Suppressor macrophage (primary cell): ENCODE results near the gene MS4A14.
"Not testable (repeated sequence)": the region's sequence is repeated elsewhere in the genome, so short reads cannot be mapped to it uniquely, and the experiment has no call there.

Source experiments
- DNase-seq, 4 experiments: peaks; one replicate each; pipeline ENCODE4 v3.0.0-alpha.2; 2020 to 2022

Gene MS4A14

DNA sequence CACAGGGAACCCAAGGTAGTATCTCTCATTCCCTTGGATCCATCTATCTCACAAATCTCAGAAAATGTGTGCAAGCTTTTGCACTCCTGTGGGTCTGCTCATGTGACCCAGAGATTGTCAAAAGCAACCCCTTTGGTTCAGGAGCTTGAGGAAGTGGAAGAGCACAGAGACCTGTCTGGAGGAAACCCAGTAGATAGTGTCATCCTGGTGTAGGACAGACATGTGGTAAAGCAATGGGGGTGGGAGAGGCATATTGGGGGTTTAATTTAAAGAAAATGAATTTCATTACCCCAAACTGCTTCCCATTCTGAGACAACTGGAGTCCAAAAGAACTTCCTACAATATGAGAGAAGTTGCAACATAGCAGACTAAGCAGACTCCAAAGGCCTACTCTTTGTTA is 5.8 kb upstream of the MS4A14 start:
- peak; percentile 17 to 61 (median 46) for DNase-seq

DNA sequence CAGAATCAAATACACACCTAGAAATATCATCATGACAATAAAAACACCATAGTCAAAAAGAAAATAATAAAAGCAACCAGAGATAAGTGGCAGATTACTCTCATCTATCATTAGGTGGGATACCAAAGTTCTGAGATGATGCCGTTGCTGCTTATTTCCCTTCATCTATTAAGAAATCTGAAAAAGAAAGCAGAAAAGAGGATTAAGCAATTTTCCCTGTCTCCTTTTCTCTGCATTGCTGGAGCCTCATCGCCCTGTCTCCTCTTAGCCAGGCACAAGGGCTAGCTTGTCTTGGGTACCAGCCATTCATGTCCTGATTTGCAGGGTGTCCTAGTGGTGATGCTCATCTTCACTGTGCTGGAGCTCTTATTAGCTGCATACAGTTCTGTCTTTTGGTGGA is 3.9 kb upstream of the MS4A14 start:
- peak in 1 of 4 experiments; percentile 36 for DNase-seq

- peak in 2 of 4 experiments; percentile 43 for DNase-seq
Measured at GRCh38 chr11:60393016-60393415, 3.2 kb upstream of the MS4A14 start.

- DNase-seq: peak; percentile 30 to 57 (median 46)
Measured at GRCh38 chr11:60394666-60395380, 1.4 kb upstream of the MS4A14 start.

DNA sequence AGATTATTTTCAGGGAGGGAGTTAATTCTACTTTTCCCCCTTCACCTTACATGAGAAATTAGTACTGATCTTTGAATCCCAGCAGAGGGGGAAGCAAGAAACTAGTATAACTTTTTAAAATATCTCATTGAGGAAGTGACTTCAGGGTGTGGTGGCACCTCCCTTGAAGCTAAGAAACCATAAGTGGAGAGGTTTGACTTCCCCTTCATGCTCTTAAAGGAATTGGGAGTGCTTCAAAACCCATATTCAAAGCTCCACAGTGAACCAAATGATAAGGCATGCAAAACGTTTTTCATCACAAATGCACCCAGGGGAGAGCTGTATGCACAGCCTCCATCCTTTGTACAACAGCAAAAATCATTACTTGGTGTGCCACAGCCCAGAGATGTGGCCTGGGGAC is 540 bp downstream of the MS4A14 start:
- peak; percentile 62 to 85 (median 74) for DNase-seq

GRCh38 chr11:60420015-60420414 is 23.8 kb downstream of the MS4A14 start:
- DNase-seq: no peak

GRCh38 chr11:60422609-60423008 is 26.4 kb downstream of the MS4A14 start:
- DNase-seq: no peak

DNA sequence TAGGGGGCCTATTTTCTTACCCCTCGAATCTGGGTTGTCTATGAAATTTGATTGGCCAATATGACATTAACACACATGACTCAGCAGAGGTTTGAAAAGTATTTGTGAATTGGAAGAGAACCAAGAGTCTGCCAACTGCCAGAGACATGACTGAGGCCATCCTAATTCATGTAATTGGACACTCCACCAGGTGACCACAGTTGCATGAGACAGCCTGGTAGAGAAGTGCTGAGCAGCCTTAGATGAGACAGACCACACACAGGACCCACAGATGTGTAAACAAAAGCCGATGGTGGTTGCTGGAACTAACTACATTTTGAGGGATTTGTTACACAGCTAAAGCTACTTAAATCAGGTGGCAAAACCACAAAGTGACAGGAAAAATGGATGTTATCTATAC is 32.3 kb downstream of the MS4A14 start:
- DNase-seq: no peak

DNA sequence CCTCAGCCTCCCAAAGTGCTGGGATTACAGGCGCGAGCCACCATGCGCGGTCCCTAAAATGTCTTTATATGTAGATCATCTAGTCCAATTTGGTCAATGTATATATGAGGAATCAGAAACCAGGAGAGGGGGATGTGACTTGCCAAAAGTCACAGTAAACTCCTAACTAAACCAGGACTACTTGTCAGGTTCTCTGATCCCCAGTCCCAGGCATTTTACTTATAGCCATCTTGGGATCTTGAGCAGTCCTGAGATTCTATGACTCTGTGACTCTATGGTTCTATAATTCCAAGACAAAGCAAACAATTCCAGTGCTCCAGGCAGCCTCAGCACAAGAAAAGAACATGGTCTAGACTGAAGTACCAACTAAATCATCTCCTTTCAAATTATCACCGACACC is 33.0 kb downstream of the MS4A14 start, which contains the start of gene MS4A5:
Gene MS4A5, plus strand, starts transcription at position 301 of the 400 bp plus-strand sequence. CDS start 103 bp downstream, outside the sequence.
- no peak for DNase-seq

DNA sequence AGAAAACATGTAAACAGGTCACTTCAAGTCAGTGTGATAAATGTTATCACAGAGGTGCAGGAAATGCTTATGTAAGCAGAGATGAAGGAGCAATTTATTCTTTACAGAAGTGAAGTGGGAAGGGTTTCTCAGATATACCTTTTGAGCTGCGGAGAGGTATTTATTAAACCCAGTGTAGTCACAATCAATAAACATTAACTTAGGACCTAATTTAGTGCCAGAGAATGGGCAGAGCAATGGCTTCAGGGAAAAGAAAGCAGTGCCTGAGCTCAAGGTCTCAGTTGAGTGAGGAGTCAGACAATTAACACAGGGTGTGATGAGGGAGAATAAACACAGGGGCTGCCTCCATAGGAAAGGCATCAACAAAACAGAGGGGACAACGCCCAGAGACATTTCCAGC is 35.0 kb downstream of the MS4A14 start:
- no peak for DNase-seq

GRCh38 chr11:60433401-60433800 is 37.1 kb downstream of the MS4A14 start:
- peak in 1 of 4 experiments; percentile 3 for DNase-seq

DNA sequence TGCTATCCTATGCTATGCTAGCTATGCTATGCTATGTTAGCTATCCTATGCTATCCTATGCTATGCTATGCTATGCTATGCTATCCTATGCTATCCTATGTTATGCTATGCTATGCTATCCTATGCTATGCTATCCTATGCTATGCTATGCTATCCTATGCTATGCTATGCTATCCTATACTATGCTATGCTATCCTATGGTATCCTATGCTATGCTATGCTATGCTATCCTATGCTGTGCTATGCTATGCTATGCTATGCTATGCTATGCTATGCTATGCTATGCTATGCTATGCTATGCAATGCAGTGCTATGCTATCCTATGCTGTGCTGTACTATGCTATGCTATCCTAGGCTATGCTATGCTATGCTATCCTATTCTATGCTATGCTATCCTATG is 50.8 kb downstream of the MS4A14 start:
- no peak for DNase-seq

DNA sequence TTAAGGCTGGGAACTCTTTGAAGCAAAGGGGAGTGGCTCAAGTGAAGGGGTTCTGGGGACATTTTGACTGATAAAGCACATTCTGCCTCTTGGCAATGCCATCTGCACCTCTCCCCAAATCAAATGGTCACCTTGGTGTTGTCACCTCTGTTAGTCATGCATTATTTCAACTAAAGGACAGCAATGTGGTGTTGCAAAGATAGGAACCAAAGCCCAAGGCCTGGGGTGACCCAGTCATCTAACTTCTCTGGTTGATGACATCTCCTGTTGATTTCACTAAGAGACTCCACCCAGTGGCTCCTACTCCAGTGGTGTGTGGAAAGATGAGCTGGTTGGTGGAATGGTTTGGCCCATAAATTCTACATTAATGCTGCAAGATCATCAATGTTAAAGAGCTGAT is 51.6 kb downstream of the MS4A14 start:
- DNase-seq: peak; percentile 18 to 55 (median 40)

GRCh38 chr11:60451185-60451584 is 54.9 kb downstream of the MS4A14 start:
- DNase-seq: not testable (repeated sequence)

- no peak for DNase-seq
Measured at GRCh38 chr11:60454212-60454611, 58.0 kb downstream of the MS4A14 start.

GRCh38 chr11:60455531-60456042 is 59.3 kb downstream of the MS4A14 start, which contains the start of gene MS4A1:
MS4A1 (plus strand) TSS chr11:60455847; CDS start chr11:60462375, 6,528 bp downstream.
- no peak for DNase-seq

DNA sequence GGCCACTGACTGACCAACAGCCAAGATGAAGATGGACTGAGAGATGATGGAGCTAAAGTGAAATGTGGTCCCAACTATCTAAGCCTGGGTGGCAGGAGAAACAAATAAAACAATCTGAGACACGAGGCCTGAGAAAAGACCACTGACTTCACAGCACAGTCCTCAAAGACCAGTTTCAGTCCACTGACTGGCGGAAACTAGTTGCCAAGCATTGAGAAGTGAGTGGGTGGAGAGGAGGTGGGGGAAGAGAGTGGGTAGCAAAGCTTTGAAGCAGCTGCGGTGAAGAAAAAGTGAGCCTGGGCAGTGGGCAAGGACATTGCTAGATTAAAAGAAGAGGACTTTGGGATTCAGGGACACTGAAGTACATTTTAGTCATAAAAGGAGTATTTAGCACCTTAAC is 61.3 kb downstream of the MS4A14 start:
- no peak for DNase-seq

DNA sequence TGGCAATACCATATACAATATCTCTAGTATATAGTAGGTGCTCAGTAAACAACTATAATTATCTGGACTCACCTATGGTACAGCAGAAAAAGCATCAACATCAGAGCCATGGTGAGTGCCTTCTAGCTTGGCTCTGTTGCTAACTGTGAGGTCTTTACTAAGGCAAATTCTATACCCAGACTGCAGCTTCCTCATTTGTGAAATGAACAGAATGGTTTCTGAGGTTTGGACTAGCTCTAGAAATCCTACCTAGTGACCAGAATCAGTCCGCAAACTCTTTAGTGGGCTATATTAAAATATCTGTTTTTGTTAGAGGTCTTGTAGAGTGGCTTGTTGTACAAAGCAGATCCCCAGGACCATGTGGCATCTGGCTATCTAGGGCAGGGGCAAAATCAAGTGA is 63.1 kb downstream of the MS4A14 start:
- no peak for DNase-seq
